K562 (cell line): ENCODE data around the gene WFIKKN1. TPM values are rescaled to one million over a fixed set of nuclear protein-coding genes. Genes with fewer than 3 reads are reported as not detected.

Source experiments
- CCNT2 ChIP-seq: IDR thresholded peaks from 2 replicates; pipeline ENCODE4 v1.6.1; 2011; ENCODE audit warnings: borderline replicate concordance, low read depth, mild to moderate bottlenecking, moderate library complexity, mixed read lengths, low read length; ENCODE audit not compliant: insufficient read length; ENCODE audit errors: extremely low read depth
- FOXK2 ChIP-seq, 2 experiments: fragments of 450-650 bp; IDR thresholded peaks in 1 of 2; conservative IDR thresholded peaks in 1 of 2; 2 replicates each; pipeline ENCODE4 v1.6.1; 2016; ENCODE audit warnings: low read depth in 2 of 2, mild to moderate bottlenecking in 1 of 2
- KHSRP ChIP-seq: fragments of 450-650 bp; IDR thresholded peaks from 2 replicates; pipeline ENCODE4 v1.6.1; 2017
- MYBL2 ChIP-seq, 2 experiments: fragments of 450-650 bp in 1 of 2; sonication (generic) in 1 of 2; formaldehyde crosslinking in 1 of 2; IDR thresholded peaks; 2 replicates each; pipeline versions ENCODE4 v1.6.1 to v1.8.1; 2017 to 2022; ENCODE audit warnings: borderline replicate concordance in 1 of 2, inconsistent platforms in 1 of 2, low read depth in 1 of 2, mild to moderate bottlenecking in 1 of 2, missing genetic modification reagents in 1 of 2, moderate library complexity in 1 of 2
- NKRF ChIP-seq: fragments of 450-650 bp; IDR thresholded peaks from 2 replicates; pipeline ENCODE4 v1.6.1; 2016; ENCODE audit warnings: borderline replicate concordance
- POLR3G ChIP-seq: IDR thresholded peaks from 2 replicates; pipeline ENCODE4 v1.6.1; 2011; ENCODE audit not compliant: insufficient read length, insufficient replicate concordance; ENCODE audit errors: extremely low read depth
- RREB1 ChIP-seq: fragments of 250-450 bp; sonication (Bioruptor Pico); IDR thresholded peaks from 2 replicates; pipeline ENCODE4 v1.4.0; 2020
- ZBTB11 ChIP-seq, 3 experiments: fragments of 200-800 bp in 1 of 3; fragments of 250-450 bp in 1 of 3; fragments of 450-650 bp in 1 of 3; sonication (Bioruptor Pico) in 1 of 3; sonication (Bioruptor generic) in 1 of 3; formaldehyde crosslinking in 1 of 3; IDR thresholded peaks; 2 replicates each; pipeline versions ENCODE4 v1.6.1 to v1.8.0; 2016 to 2022; ENCODE audit warnings: mild to moderate bottlenecking in 2 of 3, missing genetic modification characterization in 2 of 3, missing compliant biosample characterization in 1 of 3, moderate library complexity in 1 of 3
- ZFX ChIP-seq: sonication (generic); formaldehyde crosslinking; IDR thresholded peaks from 2 replicates; pipeline ENCODE4 v1.8.0; 2022; ENCODE audit warnings: mild to moderate bottlenecking, missing genetic modification reagents, moderate library complexity
- ZNF280B ChIP-seq: fragments of 250-450 bp; sonication (Bioruptor Pico); IDR thresholded peaks from 2 replicates; pipeline ENCODE4 v1.5.1; 2021; ENCODE audit warnings: mild to moderate bottlenecking
- polyA plus RNA-seq, 8 experiments: library from polyadenylated mRNA; depleted of rRNA in 4 of 8; stranded (reverse) in 5 of 8; unstranded in 3 of 8; fragments of >200 nt; fragmentation: Nextera tagmentation in 2 of 8; fragmentation: Illumina TruSeq in 1 of 8; extraction: Ambion mirVana in 2 of 8; extraction: Trizol in 1 of 8; gene quantifications; 2 replicates each; pipeline versions ENCODE4 v1.2.1 to v1.2.3, GENCODE V29; 2011 to 2014; ENCODE audit warnings: inconsistent platforms in 1 of 8, missing spikeins in 1 of 8
- total RNA-seq, 7 experiments: library from RNA; depleted of rRNA in 6 of 7; stranded (reverse); fragments of >200 nt in 6 of 7; fragmentation: Illumina TruSeq in 2 of 7; extraction: Trizol in 2 of 7; gene quantifications; 2 replicates each; pipeline versions ENCODE4 v1.2.1 to v1.2.3, GENCODE V29; 2011 to 2021; ENCODE audit warnings: low replicate concordance in 1 of 7

WFIKKN1 gene
- total and polyA plus RNA-seq, 9 of the 15 experiments (the other 6 are each of a cell fraction or from before 2014, with no cell fraction given): 0.14 to 1.1 (median 0.50) TPM; not detected in 4

GRCh38 chr16:680625-680945, 49.8 kb downstream of the WFIKKN1 start (continued):
- TF ChIP-seq RREB1 (CRISPR knock-in tag) (0 out of 2 replicates have a peak, but pooled peaks have one; percentile 11), KHSRP (no peak), ZFX (0 out of 2 replicates have a peak, but pooled peaks have one; percentile 6), FOXK2 (conservative IDR thresholded peaks at IDR 0.05 in 1 of 2, IDR thresholded peaks at IDR 0.05 in 1 of 2; ENCODE audit: low read depth in 2 of 2) (no peak), MYBL2 (IDR thresholded peaks at IDR 0.05; ENCODE audit: low read depth) (no peak), MYBL2 (CRISPR knock-in tag; IDR thresholded peaks at IDR 0.05; ENCODE audit: borderline replicate concordance) (no peak), ZBTB11 (CRISPR knock-in tag; IDR thresholded peaks at IDR 0.05) (peak in 1 of 3 experiments; percentile 6; a peak in 1 of 6 replicates), NKRF (no peak), CCNT2 (peak; percentile 34), POLR3G (no peak), ZNF280B (CRISPR knock-in tag) (no peak)
